Measurements from ENCODE around the gene KCNE1. TPM values are rescaled to one million over a fixed set of nuclear protein-coding genes. Genes with fewer than 3 reads are reported as not detected.

KCNE1 gene
- polyA plus RNA-seq, 2 of the 4 experiments (the other 2 are of a cell fraction): 0.17 TPM; not detected in 1

DNA sequence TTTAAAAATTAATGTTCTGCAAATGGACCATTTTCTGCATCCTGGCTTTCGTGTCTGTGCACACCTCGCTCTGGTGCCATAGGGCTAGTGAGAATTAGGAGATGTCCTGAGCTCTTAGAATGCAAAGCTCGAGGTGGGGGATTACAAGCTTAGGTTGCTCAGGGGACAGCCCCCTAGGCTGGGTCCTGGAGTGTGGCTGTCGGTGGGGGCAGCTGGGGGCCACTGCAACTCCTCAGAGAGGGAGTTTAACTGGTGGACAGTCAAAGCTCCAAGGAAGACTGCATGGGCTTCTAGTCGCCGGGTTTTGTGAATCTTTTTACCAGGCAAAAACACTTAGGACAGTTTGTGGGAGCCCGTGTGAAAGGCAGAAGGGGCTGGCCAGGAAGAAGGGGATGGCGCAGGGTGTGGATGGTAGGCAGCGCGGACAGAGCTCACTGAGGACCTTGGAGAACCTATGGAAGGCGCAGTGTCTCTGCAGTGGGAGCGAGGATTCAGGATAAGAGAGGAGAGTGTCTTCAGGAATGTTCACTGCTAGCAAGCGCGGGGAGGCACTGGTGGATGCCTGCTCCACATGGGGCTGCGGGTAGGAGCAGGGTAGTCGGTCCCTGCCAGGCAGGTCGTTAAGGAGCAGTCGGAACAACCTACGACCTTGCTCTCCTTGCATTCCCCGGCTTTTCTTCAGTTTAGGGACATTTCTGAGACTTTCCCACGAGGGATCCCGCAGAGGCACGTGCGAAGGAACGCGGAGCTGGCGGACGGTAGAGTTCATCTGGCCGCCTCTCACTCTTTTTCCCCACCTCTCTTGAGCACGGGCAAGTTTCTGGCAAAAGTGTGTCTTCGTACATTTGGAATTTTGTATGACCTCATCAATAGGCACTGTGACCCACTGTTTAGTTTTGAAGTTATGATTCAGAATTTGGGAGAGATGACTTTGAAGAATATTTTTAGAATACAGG, 12.9 kb upstream of the KCNE1 start:
- POLR2A ChIA-PET: no interaction called here
- Histone ChIP-seq H3K4me1 (peaks cover 42% of the 10 kb centered on the region), H3K4me3 (peak overlapping the region; percentile 49; the same call in 2 of the 3 replicates), H3K27ac (peak overlapping the region; percentile 77 to 89), H3K9me3 (0 out of 3 replicates have a peak, but pooled peaks cover 8% of the 10 kb centered on the region), H3K4me2 (peak overlapping the region; percentile 83)
- 77% methylated on average over 31 of the region's 31 CpGs for WGBS (ENCODE audit: missing lambda C conversion rate)
- FAIRE-seq (no peak), DNase-seq (ENCODE audit: low read depth in 1 of 2, low spot score in 1 of 2) (no peak), ATAC-seq (no peak)
- TF ChIP-seq POLR2AphosphoS2 (conservative IDR thresholded peaks at IDR 0.05; ENCODE audit: low read length) (no peak), CHD4 (IDR thresholded peaks at IDR 0.05; ENCODE audit: borderline replicate concordance) (no peak), PHF8 (IDR thresholded peaks at IDR 0.05; ENCODE audit: borderline replicate concordance, low read depth) (no peak), RFX5 (IDR thresholded peaks at IDR 0.05) (no peak), E2F6 (IDR thresholded peaks at IDR 0.05; ENCODE audit: borderline replicate concordance, low read depth) (no peak), JUNB (IDR thresholded peaks at IDR 0.05) (no peak), KDM1A (IDR thresholded peaks at IDR 0.05; ENCODE audit: low read depth) (no peak), NR3C1 (IDR thresholded peaks at IDR 0.05) (no peak)
- TF ChIP-seq, protein P1, sequence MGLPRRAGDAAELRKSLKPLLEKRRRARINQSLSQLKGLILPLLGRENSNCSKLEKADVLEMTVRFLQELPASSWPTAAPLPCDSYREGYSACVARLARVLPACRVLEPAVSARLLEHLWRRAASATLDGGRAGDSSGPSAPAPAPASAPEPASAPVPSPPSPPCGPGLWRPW (IDR thresholded peaks at IDR 0.05): no peak
- CTCF ChIA-PET: interaction anchor here (1.4 to 3.3 kb wide), 2 partner anchors 14 to 78 kb away, joined by 3 to 15 read pairs; no protein-coding TSS in a partner anchor

DNA sequence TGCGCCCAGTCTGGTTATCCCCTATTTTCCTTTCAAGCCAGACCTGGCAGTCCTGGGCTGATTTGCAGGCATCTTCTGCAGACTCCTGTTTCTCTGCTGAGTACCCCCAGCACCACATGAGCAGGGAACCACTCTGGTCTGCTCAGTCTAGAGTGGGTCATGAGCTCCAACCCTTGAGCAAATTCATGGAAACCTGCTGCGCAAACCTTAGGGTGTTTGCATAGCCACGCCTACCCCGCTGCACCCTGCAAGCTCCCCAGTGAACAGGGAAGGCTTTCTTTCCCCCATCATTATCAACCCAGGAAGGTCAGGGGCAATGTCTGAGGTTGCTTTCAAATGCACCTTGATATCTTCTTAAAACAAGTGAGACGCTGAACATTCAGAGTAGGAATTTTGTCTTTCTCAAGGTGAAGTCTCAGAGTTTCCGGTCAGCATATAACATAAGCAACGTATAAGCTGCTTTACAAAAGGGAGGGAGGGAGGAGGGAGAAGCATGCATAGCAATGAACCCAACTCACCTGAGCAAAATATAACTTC, 11.1 kb upstream of the KCNE1 start:
- 91% methylated on average over 7 of the region's 7 CpGs for WGBS (ENCODE audit: missing lambda C conversion rate)
- Histone ChIP-seq H3K4me3 (no peak overlapping the region), H3K4me1 (peaks cover 42% of the 10 kb centered on the region), H3K4me2 (peak overlapping the region; percentile 33; the same call in 2 of the 3 replicates), H3K9me3 (0 out of 3 replicates have a peak, but pooled peaks cover 4% of the 10 kb centered on the region), H3K27ac (peak overlapping the region in 1 of 2 experiments; percentile 43; a peak in 1 of 6 replicates)
- ATAC-seq: no peak
- ChIA-PET POLR2A (no interaction called here), CTCF (interaction anchor here (0.9 to 3.1 kb wide), 3 partner anchors 12 to 107 kb away, joined by 4 to 10 read pairs (median 6); no protein-coding TSS in a partner anchor)
- no peak for FAIRE-seq
- no peak for TF ChIP-seq CTCF (IDR thresholded peaks at IDR 0.05)
- TF ChIP-seq MAFK (IDR thresholded peaks at IDR 0.05; ENCODE audit: partially characterized antibody): no peak
- TF ChIP-seq E2F6 (IDR thresholded peaks at IDR 0.05; ENCODE audit: borderline replicate concordance, low read depth): no peak
- no peak for TF ChIP-seq GATA3 (IDR thresholded peaks at IDR 0.05; ENCODE audit: borderline replicate concordance)
- no peak for TF ChIP-seq CBX2 (IDR thresholded peaks at IDR 0.05; ENCODE audit: borderline replicate concordance, low read depth)
- TF ChIP-seq EHMT2 (IDR thresholded peaks at IDR 0.05; ENCODE audit: low read depth): no peak
- no peak for DNase-seq (ENCODE audit: low read depth in 1 of 2, low spot score in 1 of 2)

GRCh38 chr21:34522284-34522683, 10.3 kb upstream of the KCNE1 start:
- ChIA-PET CTCF (interaction anchor here (0.9 to 3.1 kb wide), 2 partner anchors 11 to 108 kb away, joined by 4 to 10 read pairs; no protein-coding TSS in a partner anchor), POLR2A (no interaction called here)
- H3K4me3 ChIP-seq: no peak overlapping the region
- peaks cover 41% of the 10 kb centered on the region for H3K4me1 ChIP-seq
- DNase-seq (ENCODE audit: low read depth in 1 of 2, low spot score in 1 of 2) (no peak), FAIRE-seq (no peak), ATAC-seq (no peak)
- H3K9me3 ChIP-seq: no peaks in the 10 kb centered on the region
- WGBS (ENCODE audit: missing lambda C conversion rate): 33% methylated on average over 6 of the region's 6 CpGs
- H3K4me2 ChIP-seq: peak overlapping the region; percentile 33; the same call in 2 of the 3 replicates
- H3K27ac ChIP-seq: peak overlapping the region in 1 of 2 experiments; percentile 43; a peak in 2 of 6 replicates
- TF ChIP-seq ZNF302 (CRISPR knock-in tag; IDR thresholded peaks at IDR 0.05) (no peak), KDM5A (IDR thresholded peaks at IDR 0.05) (no peak), HMGXB4 (CRISPR knock-in tag; IDR thresholded peaks at IDR 0.05; ENCODE audit: borderline replicate concordance) (no peak), NFE2L2 (conservative IDR thresholded peaks at IDR 0.05; ENCODE audit: low read length) (no peak), HOXA7 (CRISPR knock-in tag; IDR thresholded peaks at IDR 0.05) (no peak), ELK1 (IDR thresholded peaks at IDR 0.05; ENCODE audit: low read depth, low read length) (no peak), CTCF (IDR thresholded peaks at IDR 0.05) (no peak), POLR2AphosphoS2 (conservative IDR thresholded peaks at IDR 0.05; ENCODE audit: low read length) (no peak), EHF (CRISPR knock-in tag; IDR thresholded peaks at IDR 0.05) (no peak)

Data from A549 (cell line).